Calu3 (cell line): ENCODE data around the gene ACSL1. TPM values are rescaled to one million over a fixed set of nuclear protein-coding genes. Genes with fewer than 3 reads are reported as not detected.

Experiments used
- BruUV-seq: library from RNA; stranded (reverse); fragments of 400-500 nt; replicated peaks from 2 replicates; lab custom pipeline; 2021; lab: Mats Ljungman, UMichigan
- CTCF ChIA-PET: fragments of 300-600 bp; sonication (Branson Sonifier 250); formaldehyde crosslinking; loops from one replicate; lab custom pipeline; 2022; ENCODE audit warnings: antibody characterized with exemption; lab: Charles Lee
- DNase-seq: peaks from one replicate; pipeline ENCODE4 v3.0.0; 2022
- H3K27ac Mint-ChIP-seq: one replicate; pipeline ENCODE4 v1.8.0; 2022; ENCODE audit warnings: mixed read lengths; ENCODE audit not compliant: unreplicated experiment
- H3K27me3 Mint-ChIP-seq: one replicate; pipeline ENCODE4 v1.8.0; 2022; ENCODE audit warnings: mixed read lengths; ENCODE audit not compliant: unreplicated experiment
- H3K36me3 Mint-ChIP-seq: one replicate; pipeline ENCODE4 v1.8.0; 2022; ENCODE audit warnings: mild to moderate bottlenecking, moderate library complexity, mixed read lengths; ENCODE audit not compliant: insufficient read depth, unreplicated experiment
- H3K4me1 Mint-ChIP-seq: one replicate; pipeline ENCODE4 v1.8.0; 2022; ENCODE audit warnings: mild to moderate bottlenecking, low read depth, mixed read lengths; ENCODE audit not compliant: unreplicated experiment
- H3K4me3 Mint-ChIP-seq: one replicate; pipeline ENCODE4 v1.8.0; 2022; ENCODE audit warnings: mild to moderate bottlenecking, low read depth, moderate library complexity, mixed read lengths; ENCODE audit not compliant: unreplicated experiment
- H3K9me3 Mint-ChIP-seq: one replicate; pipeline ENCODE4 v1.8.0; 2022; ENCODE audit warnings: low read depth, mixed read lengths; ENCODE audit not compliant: unreplicated experiment
- intact Hi-C: fragments of 100-400 bp; cut with micrococcal nuclease; formaldehyde crosslinking; loops from one replicate; pipeline ENCODE4 v1.10.0; 2022; ENCODE audit not compliant: unreplicated experiment
- total RNA-seq: library from RNA; stranded (reverse); gene quantifications from 2 replicates; pipeline ENCODE4 v1.2.3, GENCODE V29; 2022
- TF ChIP-seq, protein P1 (sequence below): fragments of 200-600 bp; IDR thresholded peaks from one replicate; pipeline ENCODE4 v1.8.0; 2022; ENCODE audit warnings: antibody characterized with exemption; ENCODE audit not compliant: unreplicated experiment

The ACSL1 gene
- total RNA-seq, 1 experiment from 2014 or later: 31.9 TPM

- no peak overlapping the region for H3K27ac Mint-ChIP-seq
- intact Hi-C loops: no loop called here
- BruUV-seq: no TSS peak
- TF ChIP-seq, protein P1, sequence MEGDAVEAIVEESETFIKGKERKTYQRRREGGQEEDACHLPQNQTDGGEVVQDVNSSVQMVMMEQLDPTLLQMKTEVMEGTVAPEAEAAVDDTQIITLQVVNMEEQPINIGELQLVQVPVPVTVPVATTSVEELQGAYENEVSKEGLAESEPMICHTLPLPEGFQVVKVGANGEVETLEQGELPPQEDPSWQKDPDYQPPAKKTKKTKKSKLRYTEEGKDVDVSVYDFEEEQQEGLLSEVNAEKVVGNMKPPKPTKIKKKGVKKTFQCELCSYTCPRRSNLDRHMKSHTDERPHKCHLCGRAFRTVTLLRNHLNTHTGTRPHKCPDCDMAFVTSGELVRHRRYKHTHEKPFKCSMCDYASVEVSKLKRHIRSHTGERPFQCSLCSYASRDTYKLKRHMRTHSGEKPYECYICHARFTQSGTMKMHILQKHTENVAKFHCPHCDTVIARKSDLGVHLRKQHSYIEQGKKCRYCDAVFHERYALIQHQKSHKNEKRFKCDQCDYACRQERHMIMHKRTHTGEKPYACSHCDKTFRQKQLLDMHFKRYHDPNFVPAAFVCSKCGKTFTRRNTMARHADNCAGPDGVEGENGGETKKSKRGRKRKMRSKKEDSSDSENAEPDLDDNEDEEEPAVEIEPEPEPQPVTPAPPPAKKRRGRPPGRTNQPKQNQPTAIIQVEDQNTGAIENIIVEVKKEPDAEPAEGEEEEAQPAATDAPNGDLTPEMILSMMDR: no peak
- CTCF ChIA-PET: interaction anchor here (0.7 kb wide), 1 partner anchor 64 kb away, joined by 6 read pairs; no protein-coding TSS in a partner anchor
- H3K9me3 Mint-ChIP-seq: no peaks in the 10 kb centered on the region
- DNase-seq: no peak
- no peaks in the 10 kb centered on the region for H3K27me3 Mint-ChIP-seq
- H3K4me3 Mint-ChIP-seq: no peak overlapping the region
- peaks cover 44% of the 10 kb centered on the region for H3K4me1 Mint-ChIP-seq
- peaks cover 40% of the 10 kb centered on the region for H3K36me3 Mint-ChIP-seq
Measured at GRCh38 chr4:184721254-184721653, 104.5 kb downstream of the ACSL1 start.

GRCh38 chr4:184719407-184719806 is 106.4 kb downstream of the ACSL1 start:
- Mint-ChIP-seq H3K9me3 (no peaks in the 10 kb centered on the region), H3K27me3 (no peaks in the 10 kb centered on the region), H3K36me3 (peaks cover 33% of the 10 kb centered on the region), H3K4me3 (no peak overlapping the region), H3K4me1 (peaks cover 34% of the 10 kb centered on the region), H3K27ac (no peak overlapping the region)
- TF ChIP-seq, protein P1: no peak
- CTCF ChIA-PET: interaction anchor here (0.6 kb wide), 1 partner anchor 859 kb away, joined by 4 read pairs; no protein-coding TSS in a partner anchor
- no peak for DNase-seq
- intact Hi-C loops: no loop called here
- BruUV-seq: no TSS peak

DNA sequence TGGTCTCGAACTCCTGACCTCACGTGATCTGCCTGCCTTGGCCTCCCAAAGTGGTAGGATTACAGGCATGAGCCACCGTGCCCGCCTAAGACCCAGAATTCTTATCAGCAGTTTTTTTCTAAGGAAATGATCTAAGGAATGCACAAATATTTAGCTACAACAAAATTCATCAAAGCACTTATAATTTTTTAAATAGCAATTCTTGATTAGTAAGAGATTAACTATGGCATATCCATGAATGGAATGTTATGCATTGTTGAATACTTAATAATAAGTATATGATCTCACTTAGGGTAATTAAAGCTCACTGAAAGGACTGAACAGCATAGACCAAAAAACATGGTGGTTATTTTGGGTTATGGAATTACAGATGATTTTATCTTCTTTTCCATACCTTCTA is 110.2 kb downstream of the ACSL1 start:
- H3K27ac Mint-ChIP-seq: no peak overlapping the region
- TF ChIP-seq, protein P1: no peak
- no peaks in the 10 kb centered on the region for H3K27me3 Mint-ChIP-seq
- intact Hi-C loops: no loop called here
- DNase-seq: no peak
- CTCF ChIA-PET: no interaction called here
- H3K4me3 Mint-ChIP-seq: no peak overlapping the region
- H3K4me1 Mint-ChIP-seq: peaks cover 9% of the 10 kb centered on the region
- peaks cover 23% of the 10 kb centered on the region for H3K36me3 Mint-ChIP-seq
- no peaks in the 10 kb centered on the region for H3K9me3 Mint-ChIP-seq
- no TSS peak for BruUV-seq

DNA sequence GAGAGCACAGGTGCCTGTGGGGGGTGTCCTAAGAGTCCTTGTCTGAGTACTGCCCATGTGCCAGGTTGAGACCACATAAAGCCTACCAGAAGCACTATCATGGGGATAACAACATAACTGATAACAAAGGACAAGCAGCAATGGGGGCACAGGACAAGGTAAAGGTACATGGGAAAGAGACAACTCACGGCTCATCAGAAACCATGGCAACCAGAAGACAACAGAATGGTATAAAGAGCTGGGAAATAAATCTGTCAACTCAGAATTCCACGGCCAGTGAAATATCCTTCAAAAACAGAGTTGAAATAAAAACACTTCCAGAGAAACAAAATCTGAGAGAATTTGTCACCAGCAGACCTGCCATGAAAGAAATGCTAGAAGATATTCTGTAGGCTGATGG is 111.9 kb downstream of the ACSL1 start:
- no peak overlapping the region for H3K4me3 Mint-ChIP-seq
- H3K4me1 Mint-ChIP-seq: no peaks in the 10 kb centered on the region
- DNase-seq: no peak
- no peaks in the 10 kb centered on the region for H3K9me3 Mint-ChIP-seq
- no peaks in the 10 kb centered on the region for H3K27me3 Mint-ChIP-seq
- CTCF ChIA-PET: no interaction called here
- H3K36me3 Mint-ChIP-seq: peaks cover 28% of the 10 kb centered on the region
- BruUV-seq: no TSS peak
- intact Hi-C loops: no loop called here
- TF ChIP-seq, protein P1: no peak
- H3K27ac Mint-ChIP-seq: no peak overlapping the region
